ENCODE measurements around the gene LAMA4. TPM values are rescaled to one million over a fixed set of nuclear protein-coding genes. Genes with fewer than 3 reads are reported as not detected.

Gene LAMA4
- total RNA-seq, 1 experiment from 2014 or later, result not detected

GRCh38 chr6:112199001-112199403 lies 55.4 kb downstream of the LAMA4 start:
- POLR2A ChIA-PET, result no interaction called here
- TF ChIP-seq CTCF (IDR thresholded peaks at IDR 0.05; ENCODE audit: insufficient read depth in 1 of 2, low read depth in 1 of 2, low read length in 1 of 2, severe bottlenecking in 1 of 2, unreplicated experiment in 1 of 2), result no peak

GRCh38 chr6:112198582-112198981 lies 55.8 kb downstream of the LAMA4 start:
- ChIA-PET POLR2A (no interaction called here), CTCF (no interaction called here)
- TF ChIP-seq CTCF (IDR thresholded peaks at IDR 0.05; ENCODE audit: insufficient read depth in 1 of 2, low read depth in 1 of 2, low read length in 1 of 2, severe bottlenecking in 1 of 2, unreplicated experiment in 1 of 2), result no peak
- intact Hi-C loops (cut with micrococcal nuclease; ENCODE audit: unreplicated experiment), result no loop called here
- H3K4me3 ChIP-seq (ENCODE audit: low read depth, low read length), result no peak overlapping the region
- no peak overlapping the region for H3K4me3 Mint-ChIP-seq (ENCODE audit: unreplicated experiment)
- no TSS peak for BruUV-seq (replicated peaks)
- no peaks in the 10 kb centered on the region for H3K9me3 Mint-ChIP-seq (ENCODE audit: unreplicated experiment)
- no peaks in the 10 kb centered on the region for H3K36me3 Mint-ChIP-seq (ENCODE audit: insufficient read depth, unreplicated experiment)
- no peak for DNase-seq
- H3K27me3 ChIP-seq (replicated peaks; ENCODE audit: control insufficient read depth, insufficient read depth, low read length), result no peaks in the 10 kb centered on the region
- H3K4me1 ChIP-seq, result peaks cover 5% of the 10 kb centered on the region
- H3K9me3 ChIP-seq, result no peaks in the 10 kb centered on the region
- H3K4me1 Mint-ChIP-seq (ENCODE audit: low read depth, unreplicated experiment), result no peaks in the 10 kb centered on the region
- H3K36me3 ChIP-seq (ENCODE audit: control insufficient read depth, insufficient read depth, low read length), result no peaks in the 10 kb centered on the region
- no peak overlapping the region for H3K27ac Mint-ChIP-seq (ENCODE audit: unreplicated experiment)
- no peaks in the 10 kb centered on the region for H3K27me3 Mint-ChIP-seq (ENCODE audit: insufficient read depth, unreplicated experiment)

More at GRCh38 chr6:112199001-112199403, 55.4 kb downstream of the LAMA4 start:
- H3K27ac Mint-ChIP-seq (ENCODE audit: unreplicated experiment), result no peak overlapping the region
- DNase-seq, result no peak
- H3K4me1 Mint-ChIP-seq (ENCODE audit: low read depth, unreplicated experiment), result no peaks in the 10 kb centered on the region
- no peak overlapping the region for H3K4me3 Mint-ChIP-seq (ENCODE audit: unreplicated experiment)
- Histone ChIP-seq H3K36me3 (ENCODE audit: control insufficient read depth, insufficient read depth, low read length) (no peaks in the 10 kb centered on the region), H3K4me1 (peaks cover 9% of the 10 kb centered on the region), H3K4me3 (ENCODE audit: low read depth, low read length) (no peak overlapping the region), H3K9me3 (no peaks in the 10 kb centered on the region), H3K27me3 (replicated peaks; ENCODE audit: control insufficient read depth, insufficient read depth, low read length) (no peaks in the 10 kb centered on the region)
- no TSS peak for BruUV-seq (replicated peaks)
- H3K9me3 Mint-ChIP-seq (ENCODE audit: unreplicated experiment), result no peaks in the 10 kb centered on the region
- intact Hi-C loops (cut with micrococcal nuclease; ENCODE audit: unreplicated experiment), result no loop called here
- CTCF ChIA-PET, result no interaction called here
- no peaks in the 10 kb centered on the region for H3K27me3 Mint-ChIP-seq (ENCODE audit: insufficient read depth, unreplicated experiment)
- H3K36me3 Mint-ChIP-seq (ENCODE audit: insufficient read depth, unreplicated experiment), result no peaks in the 10 kb centered on the region

- no peaks in the 10 kb centered on the region for H3K9me3 ChIP-seq
These were observed 56.7 kb downstream of the LAMA4 start for GRCh38 chr6:112197636-112198035.

More at GRCh38 chr6:112197636-112198035, 56.7 kb downstream of the LAMA4 start:
- H3K9me3 Mint-ChIP-seq (ENCODE audit: unreplicated experiment), result no peaks in the 10 kb centered on the region
- Histone ChIP-seq H3K4me3 (ENCODE audit: low read depth, low read length) (no peak overlapping the region), H3K4me1 (no peaks in the 10 kb centered on the region), H3K27me3 (replicated peaks; ENCODE audit: control insufficient read depth, insufficient read depth, low read length) (no peaks in the 10 kb centered on the region), H3K36me3 (ENCODE audit: control insufficient read depth, insufficient read depth, low read length) (no peaks in the 10 kb centered on the region)
- no peak overlapping the region for H3K27ac Mint-ChIP-seq (ENCODE audit: unreplicated experiment)
- TF ChIP-seq CTCF (IDR thresholded peaks at IDR 0.05; ENCODE audit: insufficient read depth in 1 of 2, low read depth in 1 of 2, low read length in 1 of 2, severe bottlenecking in 1 of 2, unreplicated experiment in 1 of 2), result no peak
- no peak for DNase-seq
- no TSS peak for BruUV-seq (replicated peaks)
- H3K27me3 Mint-ChIP-seq (ENCODE audit: insufficient read depth, unreplicated experiment), result no peaks in the 10 kb centered on the region
- H3K36me3 Mint-ChIP-seq (ENCODE audit: insufficient read depth, unreplicated experiment), result no peaks in the 10 kb centered on the region
- CTCF ChIA-PET, result no interaction called here
- POLR2A ChIA-PET, result no interaction called here
- H3K4me3 Mint-ChIP-seq (ENCODE audit: unreplicated experiment), result no peak overlapping the region
- no peaks in the 10 kb centered on the region for H3K4me1 Mint-ChIP-seq (ENCODE audit: low read depth, unreplicated experiment)
- intact Hi-C loops (cut with micrococcal nuclease; ENCODE audit: unreplicated experiment), result no loop called here

Measured in Caco-2 (cell line).